GM12892 (cell line): ENCODE measurements around the gene SHB.

Experiments
- POLR2A ChIP-seq: IDR thresholded peaks from 2 replicates; pipeline ENCODE4 v1.6.1; 2011; ENCODE audit warnings: low read depth, low read length, control low read depth
- POLR2AphosphoS5 ChIP-seq: IDR thresholded peaks from 2 replicates; pipeline ENCODE4 v1.6.1; 2011; ENCODE audit warnings: low read depth, low read length, control low read depth

DNA sequence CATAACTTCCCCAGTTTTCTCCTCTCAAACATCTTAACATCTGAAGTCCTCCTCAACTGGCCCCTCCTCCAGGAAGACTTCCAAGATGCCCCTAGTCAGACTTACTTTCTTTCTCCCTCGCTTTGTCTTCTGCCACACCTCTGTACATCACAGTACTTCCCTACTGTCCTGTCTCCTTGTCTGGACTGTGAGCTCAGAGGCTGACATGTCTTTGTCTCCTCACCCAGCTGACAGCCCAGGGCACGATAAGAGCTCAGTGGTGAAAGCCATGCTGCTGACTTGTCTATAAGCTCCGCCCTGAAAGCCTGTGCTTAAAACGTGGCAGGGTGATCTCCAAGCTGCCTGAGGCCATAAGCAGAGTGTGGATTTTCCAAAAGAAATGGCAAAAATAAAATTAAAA, 132.1 kb downstream of the SHB start:
- TF ChIP-seq POLR2A (no peak), POLR2AphosphoS5 (no peak)
